Posterior vena cava (tissue), 2 donors: ENCODE measurements around the gene TCL1A. TPM values are rescaled to one million over a fixed set of nuclear protein-coding genes. Genes with fewer than 3 reads are reported as not detected.
A peak's percentile ranks its signal among the peaks of the same experiment; 100 is the strongest.
"Not testable (repeated sequence)": the region's sequence is repeated elsewhere in the genome, so short reads cannot be mapped to it uniquely, and the experiment has no call there.

ENCODE experiments used
- DNase-seq: peaks from one replicate; pipeline ENCODE4 v3.0.0-alpha.2; 2020; ENCODE audit warnings: low spot score
- intact Hi-C, 2 donors: fragments of 100-400 bp; cut with DNase I; formaldehyde crosslinking; loops; one replicate each; pipeline versions ENCODE4 v1.14.1 to v1.14.2; 2022 to 2023
- long read RNA-seq, 2 donors: library from polyadenylated mRNA; unstranded; transcript quantifications; one replicate each; pipeline ENCODE4 v2.0.0, GENCODE V29; 2020 to 2021
- total RNA-seq, 2 donors: library from RNA; stranded (reverse); fragmentation: NEBNext Ultra II Directional; extraction: Animal tissue kit (Norgen Biotek cat#: 25700); gene quantifications; one replicate each; pipeline ENCODE4 v1.2.1, GENCODE V29; 2021
- donor health status: DM: yes; HTN: yes; CAD: no.
- donor health status: DM: yes; HTN: yes; CAD: no.

Gene TCL1A, protein sequence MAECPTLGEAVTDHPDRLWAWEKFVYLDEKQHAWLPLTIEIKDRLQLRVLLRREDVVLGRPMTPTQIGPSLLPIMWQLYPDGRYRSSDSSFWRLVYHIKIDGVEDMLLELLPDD
- under 1 TPM in 1 of 2 donors, not detected in 1; 0.24 TPM for total RNA-seq
- long read RNA-seq, donor 1: 0 reads
- long read RNA-seq, donor 2: 0 reads

- intact Hi-C loops: no loop called here
Measured at GRCh38 chr14:95713596-95714371, at the start of gene TCL1A. Gene TCL1A (minus strand): TSS chr14:95714125. CDS start chr14:95714066, 59 bp downstream.

GRCh38 chr14:95763032-95763431, 49.1 kb upstream of the TCL1A start:
- DNase-seq, intact Hi-C loops: not testable (repeated sequence)

More at GRCh38 chr14:95713596-95714371, at the start of gene TCL1A:
- DNase-seq: no peak

- intact Hi-C loops: no loop called here
- DNase-seq: peak; percentile 0
Measured at GRCh38 chr14:95761436-95761835, 47.5 kb upstream of the TCL1A start.

GRCh38 chr14:95760596-95760995, 46.7 kb upstream of the TCL1A start:
- no peak for DNase-seq
- intact Hi-C loops: no loop called here

- peak; percentile 15 for DNase-seq
- intact Hi-C loops: no loop called here
Measured at GRCh38 chr14:95759941-95760340, 46.0 kb upstream of the TCL1A start.

GRCh38 chr14:95758331-95758730, 44.4 kb upstream of the TCL1A start:
- DNase-seq: no peak
- intact Hi-C loops: no loop called here

GRCh38 chr14:95756751-95757150, 42.8 kb upstream of the TCL1A start:
- DNase-seq: no peak
- intact Hi-C loops: no loop called here

- no peak for DNase-seq
- intact Hi-C loops: no loop called here
Measured at GRCh38 chr14:95756127-95756526, 42.2 kb upstream of the TCL1A start.

GRCh38 chr14:95741781-95742180, 27.9 kb upstream of the TCL1A start:
- no peak for DNase-seq
- intact Hi-C loops: no loop called here

DNA sequence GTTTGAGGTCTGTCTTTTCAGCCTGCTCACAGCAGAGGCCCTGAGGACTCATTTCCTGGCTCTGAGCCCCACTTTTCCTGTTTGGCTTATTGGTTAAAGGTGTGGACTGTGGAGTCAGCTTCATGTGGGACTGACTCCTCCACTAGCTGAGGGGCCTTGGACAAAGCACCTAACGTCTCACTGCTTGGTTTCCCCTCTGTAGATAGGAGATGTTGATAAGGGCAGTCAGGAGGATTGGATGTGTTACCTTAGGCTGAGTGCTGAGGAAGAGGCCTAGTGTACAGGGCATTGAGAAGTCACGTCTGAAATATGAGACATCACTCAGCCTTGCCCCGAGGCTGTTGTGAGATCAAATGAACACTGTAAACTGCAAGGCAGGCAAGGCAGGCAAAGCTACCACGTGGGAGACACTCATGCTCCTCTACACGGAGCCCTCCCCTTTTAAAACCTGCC, 27.1 kb upstream of the TCL1A start:
- intact Hi-C loops: no loop called here
- DNase-seq: no peak

- intact Hi-C loops: no loop called here
- DNase-seq: no peak
Measured at GRCh38 chr14:95739356-95739755, 25.4 kb upstream of the TCL1A start.

GRCh38 chr14:95733212-95733611, 19.3 kb upstream of the TCL1A start:
- no peak for DNase-seq
- intact Hi-C loops: no loop called here

- DNase-seq: no peak
- intact Hi-C loops: no loop called here
Measured at GRCh38 chr14:95730126-95730525, 16.2 kb upstream of the TCL1A start.

- DNase-seq, intact Hi-C loops: not testable (repeated sequence)
Measured at GRCh38 chr14:95729402-95730028, 15.6 kb upstream of the TCL1A start.

- intact Hi-C loops: no loop called here
Measured at GRCh38 chr14:95727056-95727700, 13.3 kb upstream of the TCL1A start.

GRCh38 chr14:95725685-95726336, 11.9 kb upstream of the TCL1A start:
- DNase-seq: no peak
- intact Hi-C loops: no loop called here

More at GRCh38 chr14:95727056-95727700, 13.3 kb upstream of the TCL1A start:
- no peak for DNase-seq

DNA sequence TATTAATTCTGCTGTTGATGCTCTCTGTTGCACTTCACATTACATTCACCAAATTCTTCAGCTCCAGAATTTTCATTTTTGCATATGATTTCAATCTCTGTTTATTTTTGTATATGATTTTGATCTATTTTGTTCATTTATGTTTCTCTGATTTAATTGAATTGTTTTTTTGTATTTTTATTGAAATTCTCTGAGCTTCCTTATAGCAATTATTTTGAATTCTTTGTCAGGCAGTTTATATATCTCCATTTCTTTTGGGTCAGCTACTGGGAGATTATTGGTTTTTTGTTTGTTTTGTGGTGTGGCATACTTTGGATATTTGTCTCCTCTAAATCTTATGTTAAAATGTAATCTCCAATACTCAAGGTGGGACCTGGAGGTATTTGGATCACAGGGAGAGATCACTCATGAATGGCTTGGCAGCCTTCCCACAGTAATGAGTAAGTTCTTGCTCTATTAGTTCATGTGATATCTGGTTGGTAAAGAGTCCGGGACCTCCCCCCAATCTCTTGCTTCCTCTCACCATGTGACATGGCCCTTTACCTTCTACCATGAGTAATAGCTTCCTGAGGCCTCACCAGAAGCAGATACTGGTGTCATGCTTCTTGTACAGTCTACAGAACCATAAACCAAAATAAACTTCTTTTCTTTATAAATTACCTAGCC, 8.7 kb upstream of the TCL1A start:
- no peak for DNase-seq
- intact Hi-C loops: no loop called here

DNA sequence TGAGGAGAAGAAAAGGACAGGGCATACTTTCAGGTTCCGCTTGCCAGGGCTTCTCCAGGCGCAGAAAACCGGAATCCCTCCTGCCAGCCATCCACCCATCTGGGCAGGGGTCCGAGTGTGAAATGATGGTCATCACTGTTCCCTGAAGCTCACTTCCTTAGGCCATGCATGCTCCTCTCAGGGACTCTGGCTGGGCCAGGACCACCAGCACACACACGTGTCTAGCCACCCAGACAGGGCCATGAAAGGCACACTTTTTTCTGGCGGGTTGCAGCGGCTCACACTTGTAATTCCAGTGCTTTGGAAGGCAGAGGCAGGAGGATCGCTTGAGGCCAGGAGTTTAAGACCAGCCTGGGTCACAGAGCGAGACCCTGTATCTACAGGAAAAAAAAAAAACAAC, 1.5 kb downstream of the TCL1A start:
- no peak for DNase-seq
- intact Hi-C loops: no loop called here
